NCI-H1092 (cell line): Measurements from ENCODE around the gene LAMA1.
"Not testable (repeated sequence)": the region's sequence is repeated elsewhere in the genome, so short reads cannot be mapped to it uniquely, and the experiment has no call there.

ENCODE experiments used
- DNase-seq: peaks from one replicate; lab custom pipeline; 2025; lab: John Stamatoyannopoulos, UW

The LAMA1 gene

GRCh38 chr18:7117390-7118355, at the start of gene LAMA1:
LAMA1 (minus strand) TSS chr18:7117797; CDS start chr18:7117720, 77 bp downstream.
- no peak for DNase-seq

GRCh38 chr18:7165846-7166393, 48.3 kb upstream of the LAMA1 start:
- no peak for DNase-seq

GRCh38 chr18:7164323-7165004, 46.9 kb upstream of the LAMA1 start:
- DNase-seq, result no peak

- DNase-seq, result no peak
Observed at GRCh38 chr18:7158216-7158615, 40.6 kb upstream of the LAMA1 start.

- no peak for DNase-seq
Observed at GRCh38 chr18:7157760-7158159, 40.2 kb upstream of the LAMA1 start.

- DNase-seq, result no peak
Observed at GRCh38 chr18:7155887-7156286, 38.3 kb upstream of the LAMA1 start.

- DNase-seq, result no peak
Observed at GRCh38 chr18:7155092-7155491, 37.5 kb upstream of the LAMA1 start.

- DNase-seq, result no peak
Observed at GRCh38 chr18:7152440-7152839, 34.8 kb upstream of the LAMA1 start.

GRCh38 chr18:7147399-7147798, 29.8 kb upstream of the LAMA1 start:
- no peak for DNase-seq

- no peak for DNase-seq
Observed at GRCh38 chr18:7146067-7146466, 28.5 kb upstream of the LAMA1 start.

- DNase-seq, result not testable (repeated sequence)
Observed at GRCh38 chr18:7144921-7145320, 27.3 kb upstream of the LAMA1 start.

- DNase-seq, result no peak
Observed at GRCh38 chr18:7141287-7141686, 23.7 kb upstream of the LAMA1 start.

- no peak for DNase-seq
Observed at GRCh38 chr18:7139409-7139808, 21.8 kb upstream of the LAMA1 start.

- no peak for DNase-seq
Observed at GRCh38 chr18:7133181-7133580, 15.6 kb upstream of the LAMA1 start.

- no peak for DNase-seq
Observed at GRCh38 chr18:7132356-7133150, 15.0 kb upstream of the LAMA1 start.

- DNase-seq, result no peak
Observed at GRCh38 chr18:7122376-7122775, 4.8 kb upstream of the LAMA1 start.

- no peak for DNase-seq
Observed at GRCh38 chr18:7116792-7117389, 706 bp downstream of the LAMA1 start.

- DNase-seq, result no peak
Observed at GRCh38 chr18:7116001-7116730, 1.4 kb downstream of the LAMA1 start.

GRCh38 chr18:7112936-7113335, 4.7 kb downstream of the LAMA1 start:
- no peak for DNase-seq

- DNase-seq, result no peak
Observed at GRCh38 chr18:7111134-7111533, 6.5 kb downstream of the LAMA1 start.

GRCh38 chr18:7105943-7106342, 11.7 kb downstream of the LAMA1 start:
- DNase-seq, result no peak
